Body of pancreas (tissue), 4 donors: ENCODE measurements around the gene ECHDC1. TPM values are rescaled to one million over a fixed set of nuclear protein-coding genes. Genes with fewer than 3 reads are reported as not detected.
"Not testable (repeated sequence)": the region's sequence is repeated elsewhere in the genome, so short reads cannot be mapped to it uniquely, and the experiment has no call there.

Experiments
- ATAC-seq: fragments of 150-250 bp; one replicate; pipeline ENCODE4 v1.9.1; 2016
- DNase-seq, 4 donors: peaks; one replicate each; pipeline ENCODE4 v3.0.0-alpha.2; 2019
- H3K27ac ChIP-seq, 4 donors: fragments of 200-600 bp; sonication (generic); 1 replicate in 3 of 4; 2 replicates in 1 of 4; pipeline versions ENCODE4 v1.5.1 to v1.6.1; 2016 to 2019; ENCODE audit warnings: mild to moderate bottlenecking in 1 of 4, mixed read lengths in 1 of 4, moderate library complexity in 1 of 4
- H3K27me3 ChIP-seq, 2 donors: fragments of 200-600 bp; sonication (generic); one replicate each; pipeline ENCODE4 v1.6.0; 2016; ENCODE audit warnings: mild to moderate bottlenecking in 1 of 2
- H3K36me3 ChIP-seq, 2 donors: fragments of 200-600 bp; sonication (generic); replicated peaks in 1 of 2; 2 replicates each; pipeline ENCODE4 v1.5.1; 2016; ENCODE audit warnings: low read depth in 2 of 2; ENCODE audit not compliant: insufficient read depth in 1 of 2
- H3K4me1 ChIP-seq: fragments of 200-600 bp; sonication (generic); one replicate; pipeline ENCODE4 v1.6.0; 2016
- H3K4me3 ChIP-seq, 2 donors: fragments of 200-600 bp; sonication (generic); 1 replicate in 1 of 2; 2 replicates in 1 of 2; pipeline ENCODE4 v1.5.1; 2016 to 2019
- H3K9me3 ChIP-seq, 3 donors: fragments of 200-600 bp; sonication (generic); 1 replicate in 2 of 3; 2 replicates in 1 of 3; pipeline ENCODE4 v1.5.1; 2016
- POLR2A ChIP-seq, 3 donors: fragments of 450-650 bp; IDR thresholded peaks; one replicate each; pipeline ENCODE4 v1.6.1; 2016; ENCODE audit warnings: antibody characterized with exemption in 3 of 3, mild to moderate bottlenecking in 2 of 3
- WGBS, 2 donors: methylation state at CpG; one replicate each; pipeline ENCODE4 v1.1.5; 2017; 5-methylcytosine and 5-hydroxymethylcytosine counted together
- intact Hi-C: fragments of 100-400 bp; cut with DNase I; formaldehyde crosslinking; loops from one replicate; pipeline ENCODE4 v1.15.1; 2023
- total RNA-seq, 2 donors: library from RNA; depleted of rRNA; stranded (reverse); fragments of >200 nt; gene quantifications; one replicate each; pipeline ENCODE4 v1.1.0, GENCODE V29; 2016
- TF ChIP-seq, protein P1 (sequence below), 7 experiments: fragments of 450-650 bp in 4 of 7; fragments of 200-600 bp in 3 of 7; sonication (generic) in 3 of 7; IDR thresholded peaks; one replicate each; pipeline ENCODE4 v1.5.1; 2016 to 2019; ENCODE audit warnings: antibody characterized with exemption in 7 of 7

The ECHDC1 gene
- total RNA-seq, 2 donors from 2014 or later: 27.4 to 35.5 TPM

DNA sequence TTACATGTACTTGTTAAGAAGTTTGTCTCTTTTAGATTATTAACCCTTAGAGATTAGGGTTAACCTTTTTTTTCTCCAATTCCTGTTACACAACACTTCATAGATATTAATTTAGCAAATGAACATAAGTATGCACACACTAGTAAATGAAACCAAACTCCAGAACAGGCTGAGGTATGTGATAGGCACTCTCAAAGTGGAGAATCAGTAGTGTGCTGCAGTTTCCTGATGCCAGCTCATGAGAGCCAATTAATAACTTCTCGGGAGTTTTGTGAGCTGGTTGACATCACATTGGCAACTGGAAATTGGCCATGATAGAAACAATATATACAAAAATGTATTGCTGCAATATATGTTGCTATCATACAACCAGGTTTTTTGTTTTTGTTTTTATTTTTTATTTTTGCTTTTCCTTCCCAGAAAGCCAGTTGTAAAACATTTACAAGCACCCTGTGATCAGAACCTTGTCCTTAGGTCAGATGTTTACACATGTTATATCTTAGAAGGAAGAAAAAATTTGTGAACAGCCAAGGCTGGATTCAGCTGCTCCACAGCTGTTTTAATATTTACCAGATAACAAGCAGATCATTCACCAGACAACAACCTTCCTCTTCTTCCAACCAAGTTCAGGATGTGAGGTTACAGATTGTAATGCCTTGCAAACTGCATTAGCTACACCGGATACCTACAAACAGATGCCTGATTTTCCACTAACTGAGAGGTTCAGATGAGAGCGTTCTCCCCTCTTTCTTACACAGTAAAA, 42.4 kb upstream of the ECHDC1 start:
- TF ChIP-seq, protein P1, sequence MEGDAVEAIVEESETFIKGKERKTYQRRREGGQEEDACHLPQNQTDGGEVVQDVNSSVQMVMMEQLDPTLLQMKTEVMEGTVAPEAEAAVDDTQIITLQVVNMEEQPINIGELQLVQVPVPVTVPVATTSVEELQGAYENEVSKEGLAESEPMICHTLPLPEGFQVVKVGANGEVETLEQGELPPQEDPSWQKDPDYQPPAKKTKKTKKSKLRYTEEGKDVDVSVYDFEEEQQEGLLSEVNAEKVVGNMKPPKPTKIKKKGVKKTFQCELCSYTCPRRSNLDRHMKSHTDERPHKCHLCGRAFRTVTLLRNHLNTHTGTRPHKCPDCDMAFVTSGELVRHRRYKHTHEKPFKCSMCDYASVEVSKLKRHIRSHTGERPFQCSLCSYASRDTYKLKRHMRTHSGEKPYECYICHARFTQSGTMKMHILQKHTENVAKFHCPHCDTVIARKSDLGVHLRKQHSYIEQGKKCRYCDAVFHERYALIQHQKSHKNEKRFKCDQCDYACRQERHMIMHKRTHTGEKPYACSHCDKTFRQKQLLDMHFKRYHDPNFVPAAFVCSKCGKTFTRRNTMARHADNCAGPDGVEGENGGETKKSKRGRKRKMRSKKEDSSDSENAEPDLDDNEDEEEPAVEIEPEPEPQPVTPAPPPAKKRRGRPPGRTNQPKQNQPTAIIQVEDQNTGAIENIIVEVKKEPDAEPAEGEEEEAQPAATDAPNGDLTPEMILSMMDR (IDR thresholded peaks at IDR 0.05): no peak
- TF ChIP-seq POLR2A (IDR thresholded peaks at IDR 0.05): no peak
- peak; percentile 62 for ATAC-seq

DNA sequence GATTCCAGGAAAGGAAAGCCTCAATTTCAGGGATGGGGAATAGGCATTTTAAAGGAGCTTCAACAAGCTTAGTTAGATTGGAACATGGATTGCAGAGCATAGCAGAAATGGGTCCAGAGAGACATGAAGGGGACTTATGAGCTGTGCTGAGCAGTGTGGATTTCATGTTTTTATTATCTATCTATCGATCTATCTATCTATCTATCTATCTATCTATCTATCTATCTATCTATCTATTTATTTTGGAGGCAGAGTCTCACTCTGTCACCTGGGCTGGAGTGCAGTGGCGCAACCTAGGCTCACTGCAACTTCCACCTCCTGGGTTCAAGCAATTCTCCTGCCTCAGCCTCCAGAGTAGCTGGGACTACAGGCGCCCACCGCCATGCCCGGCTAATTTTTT, 41.4 kb upstream of the ECHDC1 start:
- H3K27ac ChIP-seq: peak overlapping the region in 1 of 4 donors; percentile 32
- H3K27me3 ChIP-seq, H3K4me3 ChIP-seq, H3K4me1 ChIP-seq, ATAC-seq, DNase-seq, H3K36me3 ChIP-seq, H3K9me3 ChIP-seq, intact Hi-C loops: not testable (repeated sequence)
- 93 to 97% methylated on average over 5 of the region's 5 CpGs for WGBS, 2 donors

More for the DNA sequence above, 42.4 kb upstream of the ECHDC1 start:
- 33 to 42% methylated on average over 3 of the region's 3 CpGs for WGBS, 2 donors
- Histone ChIP-seq H3K4me3 (no peak overlapping the region), H3K4me1 (peaks cover 7% of the 10 kb centered on the region), H3K27me3 (no peaks in the 10 kb centered on the region), H3K9me3 (no peaks in the 10 kb centered on the region), H3K27ac (peak overlapping the region in 2 of 4 donors; percentile 32 to 56), H3K36me3 (no peaks in the 10 kb centered on the region)
- intact Hi-C loops: no loop called here
- DNase-seq: peak in 2 of 4 donors; percentile 20 to 42

DNA sequence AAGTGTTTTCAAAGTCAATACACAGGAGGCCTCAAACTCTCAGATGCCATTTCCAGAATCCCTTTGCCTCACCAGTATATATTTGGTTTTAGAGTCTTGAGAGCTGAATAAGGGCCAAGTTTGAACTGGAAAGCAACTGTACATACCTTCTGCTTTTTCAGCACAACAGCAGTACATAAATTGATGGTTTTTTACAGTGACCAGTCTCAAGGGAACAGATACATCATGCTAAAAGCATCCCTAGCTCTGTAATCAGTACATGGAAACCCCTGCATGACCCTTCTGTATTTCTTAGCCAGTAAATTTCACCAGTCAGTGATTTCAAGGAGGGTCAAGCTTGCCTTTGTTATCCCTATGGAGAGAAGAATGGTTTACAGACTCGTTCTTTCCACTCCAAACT, 40.6 kb upstream of the ECHDC1 start:
- ATAC-seq (no peak), DNase-seq (no peak)
- Histone ChIP-seq H3K27ac (no peak overlapping the region), H3K36me3 (no peaks in the 10 kb centered on the region), H3K27me3 (no peaks in the 10 kb centered on the region), H3K4me1 (peaks cover 7% of the 10 kb centered on the region), H3K9me3 (no peaks in the 10 kb centered on the region), H3K4me3 (no peak overlapping the region)
- TF ChIP-seq, protein P1 (IDR thresholded peaks at IDR 0.05): no peak
- no peak for TF ChIP-seq POLR2A (IDR thresholded peaks at IDR 0.05)
- WGBS, 2 donors: 81 to 83% methylated on average over 1 of the region's 1 CpG
- intact Hi-C loops: no loop called here

DNA sequence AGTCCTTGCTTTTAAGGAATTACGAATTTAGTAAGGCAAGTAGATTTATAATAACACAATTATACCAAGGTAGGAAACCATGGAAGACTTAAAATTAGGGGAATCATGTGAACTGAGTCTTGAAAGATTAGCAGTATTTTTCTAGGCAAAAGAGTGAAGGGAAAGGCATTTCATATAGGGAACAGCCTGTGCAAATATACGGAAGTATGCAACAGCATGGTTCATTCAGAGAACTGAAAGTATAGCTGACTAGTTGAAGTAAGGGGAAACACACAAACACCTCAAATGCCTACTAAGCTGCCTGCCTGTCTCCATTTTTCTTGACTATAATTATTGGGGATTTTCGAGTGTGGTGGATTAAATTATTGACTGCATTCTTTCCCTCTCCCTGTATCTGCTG, 39.0 kb upstream of the ECHDC1 start:
- Histone ChIP-seq H3K4me3 (no peak overlapping the region), H3K36me3 (no peaks in the 10 kb centered on the region), H3K27me3 (no peaks in the 10 kb centered on the region), H3K4me1 (peaks cover 7% of the 10 kb centered on the region), H3K27ac (no peak overlapping the region), H3K9me3 (no peaks in the 10 kb centered on the region)
- ATAC-seq (no peak), DNase-seq (no peak)
- 94 to 96% methylated on average over 3 of the region's 3 CpGs for WGBS, 2 donors
- no peak for TF ChIP-seq POLR2A (IDR thresholded peaks at IDR 0.05)
- TF ChIP-seq, protein P1 (IDR thresholded peaks at IDR 0.05): no peak
- intact Hi-C loops: no loop called here

DNA sequence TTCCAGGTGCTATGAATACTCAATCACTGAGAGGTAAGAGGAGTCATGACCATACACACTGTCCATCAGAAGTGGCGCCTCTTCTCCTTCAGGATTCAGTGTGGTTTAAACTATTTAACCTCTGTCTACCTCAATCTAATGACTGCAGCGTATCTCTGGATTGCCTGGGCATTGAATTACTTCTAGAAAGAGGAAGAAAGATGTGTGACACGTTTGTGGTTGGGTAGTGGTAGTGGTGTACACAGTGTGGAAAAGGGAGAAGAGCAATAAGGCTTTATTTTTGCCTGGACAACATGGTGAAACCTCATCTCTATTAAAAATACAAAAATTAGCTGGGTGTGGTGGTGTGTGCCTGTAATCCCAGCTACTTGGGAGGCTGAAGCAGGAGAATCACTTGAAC, 38.0 kb upstream of the ECHDC1 start:
- ATAC-seq (no peak), DNase-seq (no peak)
- intact Hi-C loops: no loop called here
- H3K27ac ChIP-seq: no peak overlapping the region
- no peaks in the 10 kb centered on the region for H3K36me3 ChIP-seq
- WGBS, 2 donors: 72 to 89% methylated on average over 3 of the region's 3 CpGs
- H3K4me3 ChIP-seq: no peak overlapping the region
- peaks cover 7% of the 10 kb centered on the region for H3K4me1 ChIP-seq
- TF ChIP-seq, protein P1 (IDR thresholded peaks at IDR 0.05): no peak
- TF ChIP-seq POLR2A (IDR thresholded peaks at IDR 0.05): no peak
- no peaks in the 10 kb centered on the region for H3K27me3 ChIP-seq
- no peaks in the 10 kb centered on the region for H3K9me3 ChIP-seq
